Measurements from ENCODE around the gene GSDMA.

GSDMA gene

GRCh38 chr17:39963829-39964228 lies 1.0 kb downstream of the GSDMA start:
- no peak for DNase-seq

- no peak for DNase-seq
Measured at GRCh38 chr17:39965017-39965699, 2.4 kb downstream of the GSDMA start.

GRCh38 chr17:39966771-39967170 lies 4.0 kb downstream of the GSDMA start:
- no peak for DNase-seq

GRCh38 chr17:39968761-39969160 lies 6.0 kb downstream of the GSDMA start:
- DNase-seq: no peak

GRCh38 chr17:39969375-39969774 lies 6.6 kb downstream of the GSDMA start:
- no peak for DNase-seq

- no peak for DNase-seq
Measured at GRCh38 chr17:39970157-39970692, 7.4 kb downstream of the GSDMA start.

GRCh38 chr17:39971076-39971603 lies 8.3 kb downstream of the GSDMA start:
- no peak for DNase-seq

GRCh38 chr17:39972271-39972670 lies 9.5 kb downstream of the GSDMA start:
- DNase-seq: no peak

GRCh38 chr17:39973496-39973895 lies 10.7 kb downstream of the GSDMA start:
- no peak for DNase-seq

GRCh38 chr17:39974433-39974832 lies 11.6 kb downstream of the GSDMA start:
- no peak for DNase-seq

GRCh38 chr17:39975801-39976200 lies 13.0 kb downstream of the GSDMA start:
- DNase-seq: no peak

- DNase-seq: peak; percentile 51 to 60
Measured at GRCh38 chr17:39979016-39979670, 16.3 kb downstream of the GSDMA start.

- peak; percentile 40 to 59 for DNase-seq
Measured at GRCh38 chr17:39979893-39980350, 17.1 kb downstream of the GSDMA start.

GRCh38 chr17:39980351-39981206 lies 17.8 kb downstream of the GSDMA start, which contains the start of gene PSMD3:
Gene PSMD3, plus strand, starts transcription at chr17:39980807. Its CDS starts 164 bp downstream, at chr17:39980971.
- peak; percentile 99 for DNase-seq

GRCh38 chr17:39981207-39981741 lies 18.5 kb downstream of the GSDMA start:
- no peak for DNase-seq

GRCh38 chr17:39981766-39982375 lies 19.1 kb downstream of the GSDMA start:
- DNase-seq: no peak

GRCh38 chr17:39988206-39988810 lies 25.5 kb downstream of the GSDMA start:
- no peak for DNase-seq

- DNase-seq: no peak
Measured at GRCh38 chr17:39994448-39994847, 31.6 kb downstream of the GSDMA start.

GRCh38 chr17:39995438-39995837 lies 32.6 kb downstream of the GSDMA start:
- no peak for DNase-seq

- no peak for DNase-seq
Measured at GRCh38 chr17:39996162-39996561, 33.4 kb downstream of the GSDMA start.

- DNase-seq: no peak
Measured at GRCh38 chr17:39996800-39997199, 34.0 kb downstream of the GSDMA start.

GRCh38 chr17:39997543-39997942 lies 34.7 kb downstream of the GSDMA start:
- no peak for DNase-seq

Measured in NCI-H526 (cell line).